Left colon (tissue), 2 donors: ENCODE results near the gene TRIM54. TPM values are rescaled to one million over a fixed set of nuclear protein-coding genes. Genes with fewer than 3 reads are reported as not detected.
"Not testable (repeated sequence)": the region's sequence is repeated elsewhere in the genome, so short reads cannot be mapped to it uniquely, and the experiment has no call there.

Experiments used
- ATAC-seq: fragments of 200-7000 bp; cut with Tn5 transposase; one replicate; pipeline ENCODE4 v1.9.1; 2020; ENCODE audit warnings: mild to moderate bottlenecking, moderate library complexity
- DNase-seq, 2 donors: peaks; one replicate each; pipeline ENCODE4 v3.0.0-alpha.2; 2020
- intact Hi-C, 2 donors: fragments of 100-400 bp; cut with DNase I in 1 of 2; cut with micrococcal nuclease in 1 of 2; formaldehyde crosslinking; loops; one replicate each; pipeline versions ENCODE4 v1.11.2 to v1.14.0; 2022; cut with DNase I, micrococcal nuclease
- total RNA-seq, 2 donors: library from RNA; stranded (reverse); fragmentation: NEBNext Ultra II Directional; extraction: Animal tissue kit (Norgen Biotek cat#: 25700); gene quantifications; one replicate each; pipeline ENCODE4 v1.2.1, GENCODE V29; 2021
- donor health status: DM: no; HTN: no; CAD: no.
- donor health status: DM: yes; HTN: yes; CAD: no.

Gene TRIM54
- total RNA-seq, 2 donors from 2014 or later = 0.14 TPM; not detected in 1

DNA sequence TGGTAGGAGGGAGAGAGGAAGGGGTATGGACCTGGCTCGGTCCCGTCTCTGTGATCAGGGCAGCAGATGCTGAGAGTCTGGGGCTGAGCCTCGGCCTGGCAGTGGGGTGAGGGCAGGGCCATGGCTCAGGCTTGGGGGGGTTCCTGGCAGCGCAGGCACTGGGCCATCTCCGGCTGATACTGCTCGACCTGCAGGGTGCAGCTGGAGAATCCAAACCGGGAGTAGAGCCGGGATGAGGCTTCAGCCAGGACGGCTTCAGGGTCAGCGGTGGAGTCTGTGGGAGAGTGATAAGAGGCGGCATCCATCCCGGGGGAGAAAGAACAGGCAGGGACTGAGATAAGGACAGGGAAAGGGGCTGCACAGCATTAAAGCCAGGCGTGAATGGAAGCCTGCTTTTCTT, 27.0 kb upstream of the TRIM54 start:
- DNase-seq (no peak), ATAC-seq (no peak)
- intact Hi-C loops = no loop called here

DNA sequence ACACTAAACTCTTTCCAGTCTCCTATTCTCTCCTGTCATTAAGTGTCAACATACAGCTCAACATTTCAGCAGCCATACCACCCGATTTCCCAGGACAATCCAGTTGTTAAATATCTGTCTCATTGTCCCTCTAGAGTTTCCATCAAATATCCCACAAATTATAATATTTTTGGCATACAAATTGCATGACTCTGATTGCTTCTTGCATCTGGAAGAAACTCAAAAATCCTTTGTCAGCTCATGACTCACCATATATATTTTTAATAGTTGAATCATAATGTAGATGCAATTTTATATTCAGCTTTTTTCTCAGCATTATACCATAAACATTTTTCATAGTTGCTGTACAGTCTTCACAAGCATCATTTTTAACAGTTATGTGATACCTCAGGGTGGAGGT, 26.6 kb upstream of the TRIM54 start:
- ATAC-seq (no peak), DNase-seq (no peak)
- intact Hi-C loops = no loop called here

DNA sequence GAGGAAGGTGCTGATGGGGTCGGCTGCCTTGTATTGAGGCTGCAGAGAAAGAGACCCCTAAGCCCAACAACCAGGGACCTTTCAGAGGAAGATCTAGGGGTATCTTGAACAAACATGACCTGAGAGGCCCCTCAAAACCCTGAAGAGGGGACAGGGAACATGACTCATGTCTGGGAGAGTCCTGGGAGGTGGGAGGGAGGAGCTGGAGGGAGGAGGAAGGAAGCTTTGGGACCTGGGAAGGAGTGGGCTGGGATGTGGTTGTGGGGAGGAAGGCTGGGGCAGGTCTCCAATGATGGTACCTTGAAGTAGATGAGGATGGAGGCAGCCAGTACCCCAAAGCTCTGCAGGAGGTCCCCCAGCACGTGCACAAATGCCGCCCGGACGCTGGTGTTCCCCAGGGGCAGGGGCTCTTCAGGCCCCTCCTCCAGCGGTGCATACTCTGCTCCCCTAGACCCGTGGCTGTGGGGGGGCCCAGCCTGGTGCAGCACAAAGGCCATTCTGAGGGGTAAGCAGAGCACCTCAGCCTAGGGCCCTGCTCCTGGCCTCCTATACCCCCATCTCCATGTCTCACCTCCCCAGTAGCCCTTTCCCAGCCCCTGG, 25.3 kb upstream of the TRIM54 start:
- no peak for DNase-seq
- no peak for ATAC-seq
- intact Hi-C loops = no loop called here

DNA sequence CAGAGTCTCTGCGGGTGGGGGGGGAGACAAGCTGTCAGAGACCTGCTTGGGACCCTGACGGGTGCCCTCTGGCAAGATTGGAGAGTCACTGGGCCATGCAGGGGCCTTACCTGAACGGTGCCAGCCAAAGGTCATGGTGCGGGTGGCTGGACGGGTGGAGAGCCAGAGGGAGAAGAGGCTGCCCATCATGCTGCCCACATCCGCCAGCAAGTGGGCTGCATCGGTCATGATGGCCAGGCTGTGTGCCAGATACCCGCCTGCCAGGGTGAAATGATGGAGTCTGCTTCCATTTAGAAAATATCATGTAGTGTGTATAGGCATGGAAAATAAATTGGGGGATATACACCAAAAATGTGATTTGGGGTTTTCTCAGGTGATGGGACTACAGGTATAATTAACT, 24.2 kb upstream of the TRIM54 start:
- intact Hi-C loops = no loop called here
- no peak for DNase-seq

DNA sequence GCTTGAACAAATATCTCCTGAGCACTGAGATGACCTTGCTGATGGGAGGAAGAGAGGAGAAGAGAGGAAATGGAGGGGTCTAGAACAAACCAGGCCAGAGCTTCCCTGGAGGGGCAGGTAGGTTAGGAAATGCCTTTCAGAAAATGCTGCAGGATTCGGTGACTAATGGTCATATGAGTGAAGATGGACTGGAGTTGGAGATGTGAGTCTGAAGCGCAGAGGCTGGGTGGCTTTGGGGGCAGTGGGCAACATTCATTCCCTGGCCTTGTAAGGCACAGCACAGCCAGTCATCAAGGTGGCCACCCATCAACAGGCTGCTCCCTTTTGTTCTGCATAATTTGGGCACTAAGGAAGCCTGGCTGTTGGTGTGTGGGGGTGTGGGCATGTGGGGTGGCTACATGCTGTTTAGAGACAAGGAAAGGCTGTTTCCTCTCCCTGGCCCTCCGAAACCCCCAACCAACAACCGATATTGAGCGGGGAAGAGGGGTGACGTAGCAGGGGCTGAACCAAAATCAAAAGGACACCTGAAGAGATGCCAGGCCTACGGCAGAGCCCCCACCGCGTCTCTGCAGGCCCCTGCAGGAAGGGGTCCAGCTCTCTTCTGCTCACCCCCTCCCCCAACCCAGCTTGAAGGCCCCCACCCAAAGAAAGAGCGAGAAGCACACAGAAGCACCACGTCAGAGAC, 20.8 kb upstream of the TRIM54 start:
- intact Hi-C loops = no loop called here
- no peak for ATAC-seq

More for the DNA sequence above, 24.2 kb upstream of the TRIM54 start:
- no peak for ATAC-seq

DNA sequence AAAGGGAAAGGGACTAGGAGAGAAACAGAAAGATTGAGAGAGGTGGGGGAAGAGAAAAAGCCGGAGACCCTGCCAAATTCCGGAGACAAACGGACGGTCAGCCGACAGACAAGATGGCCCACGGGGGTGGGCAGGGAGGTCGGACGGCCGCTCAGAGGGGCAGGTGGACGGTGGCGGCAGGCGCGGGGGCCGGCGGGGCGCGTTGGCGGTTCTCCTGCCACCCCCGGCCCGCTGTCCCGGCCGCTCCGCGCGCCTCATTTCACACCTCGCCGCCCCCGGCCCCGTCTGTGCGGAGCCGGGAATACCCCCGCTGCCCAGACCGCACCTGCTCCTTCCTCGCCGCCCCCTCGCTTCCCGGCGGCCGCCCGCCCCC, 20.3 kb upstream of the TRIM54 start:
- DNase-seq (no peak), ATAC-seq (no peak)
- intact Hi-C loops = no loop called here

More for the DNA sequence above, 20.8 kb upstream of the TRIM54 start:
- no peak for DNase-seq

DNA sequence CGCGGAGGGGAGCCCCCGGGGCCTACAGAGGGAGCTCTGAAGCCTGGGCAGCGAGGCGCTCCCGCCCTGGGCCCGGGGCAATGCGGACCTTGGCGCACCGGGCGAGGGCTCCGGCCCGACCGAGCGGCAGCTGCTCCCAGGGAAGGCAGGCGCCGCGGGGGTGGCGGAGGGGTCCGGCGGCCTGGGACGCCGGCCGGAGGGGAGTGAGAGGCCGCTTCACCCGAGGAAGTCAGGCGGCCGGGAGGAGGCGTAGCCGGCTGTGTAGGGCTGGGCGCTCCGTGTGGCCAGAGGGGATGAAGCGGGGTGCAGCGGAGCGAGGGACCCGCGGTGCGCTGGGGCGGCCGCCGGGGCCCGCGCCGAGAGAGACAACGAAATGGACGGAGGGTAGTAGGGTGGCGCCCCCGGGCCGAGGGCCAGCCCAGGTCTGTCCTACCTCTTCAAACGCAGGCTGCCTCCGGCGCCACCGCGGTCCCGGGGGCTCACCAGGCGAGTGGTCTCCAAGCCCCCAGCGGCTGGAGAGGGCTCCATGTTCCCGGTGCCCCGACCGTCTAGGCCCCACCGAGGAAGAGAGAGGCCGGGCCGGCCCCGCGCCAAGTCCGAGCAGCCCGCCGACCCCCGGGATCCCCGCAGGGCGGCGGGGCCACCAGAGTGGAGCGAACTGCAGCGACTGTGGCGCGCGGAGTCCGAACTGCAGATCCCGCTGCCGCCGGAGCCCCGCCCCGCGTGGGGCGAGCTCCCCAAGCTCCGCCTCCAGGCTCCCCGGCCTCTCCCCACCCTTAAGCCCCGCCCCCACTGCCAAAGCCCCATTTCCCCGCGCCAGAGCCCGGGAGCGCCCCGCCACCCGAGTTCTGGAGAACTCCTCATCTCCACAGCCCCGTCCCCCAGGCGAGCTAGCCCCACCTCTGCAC, 19.6 kb upstream of the TRIM54 start, which contains the start of gene SLC30A3:
Gene SLC30A3 (minus strand): TSS at position 669 of the 908 bp plus-strand sequence. CDS start 141 bp downstream, at position 528.
- DNase-seq (peak; percentile 54 to 73), ATAC-seq (peak; percentile 81)
- intact Hi-C loops = no loop called here

DNA sequence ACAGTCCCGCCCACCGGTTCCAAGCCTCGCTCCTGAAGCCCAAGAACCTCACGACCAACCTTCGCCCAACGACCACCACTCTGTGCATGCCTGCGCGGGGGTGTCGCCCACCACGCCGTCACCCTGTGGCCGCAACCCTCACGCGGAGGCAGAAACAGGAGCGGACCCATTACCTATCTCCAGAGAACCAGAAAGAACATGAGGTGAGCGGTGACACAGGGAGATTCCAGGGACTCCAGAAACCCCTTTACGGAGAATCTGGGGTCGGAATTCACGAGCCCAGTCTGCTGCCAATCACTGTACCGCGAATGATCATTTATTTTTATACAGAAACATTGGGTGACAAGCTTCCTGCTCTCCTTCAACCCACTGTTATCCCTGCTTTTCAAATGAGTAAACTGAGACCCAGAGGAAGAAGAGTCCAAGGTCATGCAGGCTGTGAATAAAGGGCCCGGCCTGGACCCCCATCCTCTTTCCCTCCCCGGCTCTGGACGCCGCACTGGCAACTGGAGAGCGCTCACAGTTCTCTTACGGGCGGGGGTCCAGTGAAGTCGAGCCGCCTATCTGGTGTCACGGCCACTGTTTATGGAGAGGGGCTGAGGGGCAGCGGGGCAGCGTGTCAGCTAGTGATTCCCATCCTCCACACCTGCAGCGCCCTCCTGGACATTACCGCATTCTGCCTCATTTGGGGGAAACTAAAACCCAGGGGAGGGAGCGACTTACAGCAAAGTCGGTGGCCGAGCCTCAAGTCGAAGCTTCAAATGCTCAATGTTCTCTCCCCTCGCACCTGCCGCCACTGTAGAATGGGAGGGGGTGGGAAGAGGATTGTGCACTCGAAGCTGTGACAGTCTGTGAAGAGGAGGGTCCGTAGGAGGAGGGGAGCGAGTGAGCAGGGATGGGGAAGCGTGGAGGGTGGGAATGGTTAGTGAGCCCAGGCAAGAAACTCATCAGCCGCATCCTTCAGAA, 18.7 kb upstream of the TRIM54 start:
- intact Hi-C loops = no loop called here
- no peak for ATAC-seq

DNA sequence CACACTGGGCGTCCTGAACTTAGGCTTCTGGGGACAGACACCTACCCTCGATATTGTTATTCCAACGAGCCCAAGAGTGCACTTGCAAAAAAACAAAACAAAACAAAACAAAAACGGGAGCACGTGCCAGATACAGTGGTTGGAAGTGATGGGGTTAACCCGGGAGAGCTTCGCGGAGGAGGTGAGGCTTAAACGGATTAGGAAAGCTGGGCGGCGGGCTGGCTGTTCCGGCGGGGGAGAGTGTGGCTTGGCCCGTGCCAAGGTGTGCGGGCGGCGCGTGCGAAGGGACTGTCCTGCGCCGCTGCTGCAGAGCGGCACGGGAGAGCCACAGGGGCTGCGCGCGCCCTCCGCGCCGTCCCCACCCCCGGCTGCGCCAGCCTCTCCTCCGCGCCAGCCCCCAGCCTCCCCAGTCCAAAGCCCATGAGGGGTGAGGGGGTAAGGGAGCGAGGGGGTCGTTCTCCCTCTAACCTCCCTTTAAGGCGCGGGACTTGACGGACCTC, 17.9 kb upstream of the TRIM54 start:
- ATAC-seq = peak; percentile 52
- intact Hi-C loops = no loop called here
- DNase-seq = no peak

More for the DNA sequence above, 18.7 kb upstream of the TRIM54 start:
- DNase-seq = no peak

DNA sequence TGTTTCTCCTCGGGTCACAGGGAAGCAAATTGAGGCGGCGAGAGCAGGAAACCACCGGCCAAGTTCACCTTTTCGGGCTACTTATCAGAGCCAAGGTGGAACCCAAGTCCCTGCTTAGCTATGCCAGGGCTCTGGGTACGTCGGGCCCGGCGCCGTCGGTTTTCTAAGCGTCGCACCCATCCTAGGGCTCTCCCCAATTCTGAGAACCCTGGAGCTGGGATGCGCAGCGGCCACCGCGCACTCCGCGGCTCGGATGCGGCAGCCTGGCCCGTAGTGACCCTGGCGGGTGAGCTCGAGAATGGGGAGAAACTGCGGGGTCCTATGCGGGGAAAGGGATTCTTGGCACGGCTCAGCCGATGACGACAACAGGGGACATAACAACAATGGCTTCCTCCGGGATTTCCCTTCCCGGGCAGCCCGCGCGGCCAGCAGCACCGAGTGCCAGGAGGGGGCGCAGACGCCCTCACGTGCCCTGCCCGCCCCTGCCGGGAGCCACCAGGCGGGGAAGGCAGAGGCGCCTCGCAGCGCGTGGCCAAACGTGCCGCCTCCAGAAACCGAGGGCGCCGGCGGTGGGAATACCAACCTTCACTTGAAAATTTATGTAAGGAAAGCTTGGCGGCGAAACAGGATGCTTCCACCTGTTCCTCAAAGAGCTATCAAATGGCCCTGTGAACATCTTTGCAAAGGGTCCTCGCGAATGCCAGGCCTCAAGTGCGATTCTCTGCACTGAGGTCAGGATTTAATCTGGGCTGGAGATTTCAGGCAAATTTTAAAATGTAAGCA, 17.3 kb upstream of the TRIM54 start:
- DNase-seq (peak; percentile 57 to 71), ATAC-seq (peak; percentile 85)
- intact Hi-C loops = no loop called here

DNA sequence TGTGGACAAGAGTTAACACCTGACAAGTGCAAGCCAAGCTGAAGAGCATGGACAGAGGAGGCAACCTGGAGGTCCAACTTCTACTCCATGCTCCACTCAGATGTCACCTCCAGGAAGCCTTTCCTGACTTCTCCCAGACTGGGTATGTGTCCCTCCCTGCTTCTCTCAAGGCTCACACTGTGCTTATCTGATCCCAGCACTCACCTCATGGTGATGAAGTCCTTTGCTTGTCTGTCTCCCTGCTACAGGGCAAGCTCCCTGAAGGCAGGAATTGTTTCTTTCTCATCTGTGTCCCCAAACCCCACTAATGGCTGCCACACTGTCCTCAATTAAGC, 16.7 kb upstream of the TRIM54 start:
- intact Hi-C loops = no loop called here
- ATAC-seq (no peak), DNase-seq (no peak)

DNA sequence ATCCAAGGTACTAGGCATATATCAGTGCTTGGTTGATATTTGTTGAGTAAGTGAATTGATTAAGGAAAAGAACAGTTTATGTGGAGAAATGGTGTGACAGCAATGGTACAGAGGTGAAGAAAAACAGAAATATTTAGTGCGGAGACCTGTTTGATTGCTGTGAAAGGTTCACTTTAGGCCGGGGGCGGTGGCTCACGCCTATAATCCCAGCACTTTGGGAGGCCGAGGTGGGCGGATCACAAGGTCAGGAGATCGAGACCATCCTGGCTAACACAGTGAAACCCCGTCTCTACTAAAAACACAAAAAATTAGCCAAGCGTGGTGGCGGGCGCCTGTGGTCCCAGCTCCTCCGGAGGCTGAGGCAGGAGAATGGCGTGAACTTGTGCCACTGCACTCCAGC, 13.9 kb upstream of the TRIM54 start:
- intact Hi-C loops, ATAC-seq, DNase-seq: not testable (repeated sequence)

DNA sequence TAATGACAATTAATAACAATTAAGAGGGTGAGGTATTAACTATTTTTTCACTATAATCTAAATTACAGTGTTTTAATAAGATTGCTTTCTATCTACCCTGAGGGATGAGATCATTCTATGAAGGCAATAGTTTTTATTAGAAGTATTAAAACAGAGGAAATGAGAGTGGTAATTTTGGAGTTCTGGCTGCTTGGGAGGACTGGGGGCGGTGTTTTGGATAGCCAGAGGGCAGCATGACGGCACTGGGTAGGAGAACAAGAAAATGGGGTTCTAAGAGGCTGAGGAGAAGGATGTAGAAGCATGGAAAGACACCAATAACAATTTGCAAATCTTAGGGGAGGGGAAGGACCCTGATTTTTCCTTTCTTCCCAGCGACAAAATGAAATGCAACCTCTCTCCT, 12.1 kb upstream of the TRIM54 start:
- DNase-seq (no peak), ATAC-seq (no peak)
- intact Hi-C loops = no loop called here

DNA sequence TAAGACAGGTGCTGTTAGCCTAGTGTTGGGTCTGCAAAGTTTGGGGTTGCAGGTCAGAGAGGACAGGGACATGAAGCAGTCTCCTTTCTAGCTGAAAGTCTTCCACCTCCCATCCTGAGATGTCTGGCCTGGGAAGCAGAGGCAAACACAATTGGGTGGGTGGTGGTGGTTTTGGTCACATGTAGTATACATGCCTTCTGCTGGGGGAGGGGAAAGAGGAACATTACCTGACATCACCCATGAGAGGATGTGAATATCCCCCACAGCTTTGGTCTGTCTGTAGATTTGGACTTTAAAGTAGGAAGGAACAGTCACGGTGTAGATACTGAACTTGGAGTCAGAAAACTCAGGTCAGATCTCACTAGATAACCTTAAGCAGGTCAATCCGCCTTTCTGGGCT, 11.6 kb upstream of the TRIM54 start:
- no peak for ATAC-seq

DNA sequence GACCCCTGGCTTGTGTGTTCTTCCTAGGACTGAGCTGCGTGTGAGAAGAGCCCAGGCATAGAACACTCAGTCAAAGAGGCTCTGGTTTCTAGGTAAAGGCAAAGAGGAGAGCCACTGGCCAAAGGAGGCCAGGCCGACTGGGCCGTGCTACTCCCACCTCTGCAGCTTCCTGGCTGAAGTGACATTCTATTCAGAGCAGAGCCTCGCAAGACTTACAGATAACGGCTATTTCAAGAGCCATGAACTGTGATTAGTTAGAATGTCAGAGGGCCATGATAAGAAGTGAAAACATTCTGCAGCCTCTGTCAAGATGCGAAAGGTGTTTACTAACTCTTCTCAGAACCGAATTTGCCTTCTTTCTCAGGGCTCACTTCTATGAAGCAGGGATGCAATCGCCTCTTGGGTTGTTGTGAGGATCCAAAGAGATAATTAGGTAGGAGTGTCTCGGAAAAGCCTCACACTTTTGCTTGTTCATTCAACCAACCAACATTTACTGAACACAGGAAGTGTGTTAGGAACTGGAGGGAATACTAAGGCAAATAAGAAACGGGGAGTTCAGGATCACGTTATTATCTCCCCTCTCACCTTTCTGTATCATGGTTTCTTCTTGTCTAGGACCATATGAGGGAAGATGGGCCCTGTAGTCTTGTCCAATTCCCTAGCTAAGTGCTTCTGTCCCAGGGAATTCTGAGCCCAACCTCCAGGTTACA, 10.4 kb upstream of the TRIM54 start:
- ATAC-seq (no peak), DNase-seq (no peak)
- intact Hi-C loops = no loop called here

More for the DNA sequence above, 11.6 kb upstream of the TRIM54 start:
- intact Hi-C loops = no loop called here
- DNase-seq = no peak

DNA sequence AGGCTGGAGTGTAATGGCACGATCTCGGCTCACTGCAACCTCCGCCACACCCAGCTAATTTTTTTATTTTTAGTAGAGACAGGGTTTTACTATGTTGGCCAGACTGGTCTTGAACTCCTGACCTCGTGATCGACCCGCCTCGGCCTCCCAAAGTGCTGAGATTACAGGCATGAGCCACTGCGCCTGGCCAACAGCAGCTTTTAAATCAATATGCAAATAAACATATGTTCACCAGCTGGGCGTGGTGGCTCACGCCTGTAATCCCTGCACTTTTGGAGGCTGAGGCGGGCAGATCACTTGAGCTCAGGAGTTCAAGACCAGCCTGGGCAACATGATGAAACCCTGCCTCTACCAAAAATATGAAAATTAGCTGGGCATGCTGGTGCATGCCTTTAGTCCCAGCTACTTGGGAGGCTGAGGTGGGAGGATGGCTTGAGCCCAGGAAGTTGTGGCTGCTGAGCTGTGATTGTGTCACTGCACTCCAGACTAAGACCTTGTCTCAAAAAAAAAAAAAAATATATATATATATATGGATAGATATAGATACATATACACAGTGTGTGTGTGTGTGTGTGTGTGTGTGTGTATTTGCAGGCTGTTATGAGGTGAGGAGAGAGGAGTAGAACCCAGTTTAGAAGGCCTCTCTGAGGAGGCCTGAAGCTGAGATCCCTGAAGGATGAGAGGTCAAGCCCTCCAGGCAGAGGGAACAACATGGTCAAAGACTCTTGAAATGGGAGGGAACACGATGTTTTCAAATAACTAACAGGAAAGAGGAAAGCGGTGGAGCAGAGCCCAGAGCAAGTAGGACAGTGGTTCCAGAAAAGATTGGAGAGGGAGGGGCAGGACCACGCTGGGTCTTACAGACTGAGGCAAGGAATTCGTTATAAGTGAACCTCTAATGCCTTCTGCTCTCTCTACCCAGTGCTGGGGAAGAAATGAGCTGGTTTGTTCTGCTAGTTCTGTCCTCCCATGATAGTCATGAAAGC, 9.4 kb upstream of the TRIM54 start:
- intact Hi-C loops, ATAC-seq, DNase-seq: not testable (repeated sequence)
